AG10803 (cell line): ENCODE data around the gene C2CD5.
A peak's percentile ranks its signal among the peaks of the same experiment; 100 is the strongest.

Source experiments
- DNase-seq: peaks from one replicate; pipeline ENCODE4 v3.0.0; 2010; ENCODE audit warnings: low read depth
- H3K4me3 ChIP-seq: 2 replicates; pipeline ENCODE4 v1.5.1; 2011; ENCODE audit warnings: mild to moderate bottlenecking, low read length, control low read depth
- TF ChIP-seq, protein P1 (sequence below): conservative IDR thresholded peaks from 2 replicates; pipeline ENCODE4 v1.5.1; 2011; ENCODE audit warnings: mild to moderate bottlenecking, low read length, control low read depth, inconsistent platforms

Gene C2CD5

DNA sequence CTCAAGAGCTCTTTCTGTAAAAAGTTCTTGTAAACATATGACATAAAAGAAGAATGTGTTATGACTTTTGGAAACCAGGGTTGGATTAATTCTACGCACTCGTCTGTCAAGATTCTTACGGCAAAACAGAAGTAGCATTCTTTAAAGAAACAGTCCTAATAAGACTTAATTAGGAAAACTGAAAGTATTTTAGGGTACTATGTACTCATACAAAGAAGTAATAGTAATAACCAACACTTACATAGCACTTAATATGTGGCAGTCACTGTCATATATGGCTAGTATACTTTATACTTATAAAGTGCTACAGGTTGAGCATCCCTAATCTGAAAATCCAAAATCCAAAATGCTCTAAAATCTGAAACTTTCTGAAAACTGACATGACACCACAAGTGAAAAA, 136.9 kb downstream of the C2CD5 start:
- DNase-seq: no peak

DNA sequence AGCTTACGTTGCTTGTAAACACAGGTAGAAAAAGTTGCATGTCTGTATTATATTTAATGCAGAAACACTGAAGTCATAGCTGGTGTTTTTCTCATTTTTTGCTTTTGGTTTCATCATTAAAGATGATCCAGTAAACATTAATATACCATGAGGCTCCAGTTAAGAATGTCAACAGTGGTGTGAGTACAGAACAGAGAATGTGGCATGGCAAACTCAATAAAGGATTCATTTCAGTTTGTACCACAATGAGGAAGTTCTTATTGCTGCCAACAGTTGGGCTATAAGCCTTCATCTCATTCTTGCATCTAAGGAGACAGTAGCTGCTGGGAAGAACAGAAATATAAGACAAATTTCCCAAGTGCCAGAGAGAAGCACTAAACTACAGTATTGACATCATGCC, 137.7 kb downstream of the C2CD5 start:
- peak; percentile 2 for DNase-seq
- TF ChIP-seq, protein P1, sequence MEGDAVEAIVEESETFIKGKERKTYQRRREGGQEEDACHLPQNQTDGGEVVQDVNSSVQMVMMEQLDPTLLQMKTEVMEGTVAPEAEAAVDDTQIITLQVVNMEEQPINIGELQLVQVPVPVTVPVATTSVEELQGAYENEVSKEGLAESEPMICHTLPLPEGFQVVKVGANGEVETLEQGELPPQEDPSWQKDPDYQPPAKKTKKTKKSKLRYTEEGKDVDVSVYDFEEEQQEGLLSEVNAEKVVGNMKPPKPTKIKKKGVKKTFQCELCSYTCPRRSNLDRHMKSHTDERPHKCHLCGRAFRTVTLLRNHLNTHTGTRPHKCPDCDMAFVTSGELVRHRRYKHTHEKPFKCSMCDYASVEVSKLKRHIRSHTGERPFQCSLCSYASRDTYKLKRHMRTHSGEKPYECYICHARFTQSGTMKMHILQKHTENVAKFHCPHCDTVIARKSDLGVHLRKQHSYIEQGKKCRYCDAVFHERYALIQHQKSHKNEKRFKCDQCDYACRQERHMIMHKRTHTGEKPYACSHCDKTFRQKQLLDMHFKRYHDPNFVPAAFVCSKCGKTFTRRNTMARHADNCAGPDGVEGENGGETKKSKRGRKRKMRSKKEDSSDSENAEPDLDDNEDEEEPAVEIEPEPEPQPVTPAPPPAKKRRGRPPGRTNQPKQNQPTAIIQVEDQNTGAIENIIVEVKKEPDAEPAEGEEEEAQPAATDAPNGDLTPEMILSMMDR: no peak

More for the DNA sequence above, 136.9 kb downstream of the C2CD5 start:
- TF ChIP-seq, protein P1: no peak
- H3K4me3 ChIP-seq: no peak overlapping the region

DNA sequence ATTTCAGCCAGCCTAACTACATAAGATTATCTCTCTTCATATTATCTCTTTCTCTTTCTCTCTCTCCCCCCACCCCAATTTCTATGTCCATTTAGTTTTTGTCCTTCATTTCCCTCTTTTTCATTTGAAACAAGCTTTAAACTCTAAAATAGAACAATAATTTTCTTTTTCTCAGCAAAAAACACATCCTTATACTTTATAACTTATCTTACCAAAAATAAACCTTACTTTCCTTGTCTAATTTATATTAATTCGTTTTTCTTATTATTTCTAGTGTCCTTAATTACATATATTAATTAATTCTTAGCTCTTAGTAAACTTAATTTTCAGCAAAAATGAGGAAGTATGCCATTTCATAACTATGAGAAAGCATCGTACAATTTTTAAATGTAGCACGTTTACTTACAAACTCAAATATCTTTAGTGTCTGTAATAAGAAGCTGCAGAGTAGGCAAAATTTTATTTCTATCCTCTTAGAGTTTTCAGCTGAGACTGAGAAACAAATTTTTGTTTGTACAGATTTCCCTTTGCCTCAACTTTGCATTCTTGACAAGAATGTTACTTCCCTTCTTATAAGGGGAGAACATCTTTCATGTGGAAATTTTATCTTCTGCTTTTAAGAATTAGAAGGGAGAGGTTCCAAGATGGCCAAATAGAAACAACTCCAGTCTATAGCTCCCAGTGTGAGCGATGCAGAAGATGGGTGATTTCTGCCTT, 144.7 kb downstream of the C2CD5 start:
- TF ChIP-seq, protein P1: no peak
- no peak for DNase-seq
- H3K4me3 ChIP-seq: no peak overlapping the region

More for the DNA sequence above, 137.7 kb downstream of the C2CD5 start:
- no peak overlapping the region for H3K4me3 ChIP-seq
